Measurements from ENCODE around the gene SPTBN2.

The SPTBN2 gene
- long read RNA-seq, partial matches to known transcripts = 0 of 1 reads
- long read RNA-seq, other reads (novel, unspliced or antisense) = 1 of 1 reads

- no peak within 1 kb of the TSS for H3K4me3 ChIP-seq (replicated peaks; ENCODE audit: insufficient read depth, low read length)
- peaks cover 63% of the 10 kb centered on the region for H3K27me3 ChIP-seq (ENCODE audit: insufficient read depth, poor library complexity, severe bottlenecking)
- no peak for DNase-seq (ENCODE audit: low read depth in 1 of 2, low spot score in 1 of 2)
- H3K27ac ChIP-seq (replicated peaks) = no peak within 1 kb of the TSS
- TF ChIP-seq SPI1 (IDR thresholded peaks at IDR 0.05; ENCODE audit: borderline replicate concordance, low read depth) (no peak), CTCF (IDR thresholded peaks at IDR 0.05; ENCODE audit: insufficient read depth, low read length) (no peak), REST (IDR thresholded peaks at IDR 0.05; ENCODE audit: insufficient replicate concordance, low read depth) (no peak), POLR2AphosphoS5 (IDR thresholded peaks at IDR 0.05; ENCODE audit: low read depth) (no peak), GABPA (IDR thresholded peaks at IDR 0.05; ENCODE audit: low read depth) (no peak)
Observed at GRCh38 chr11:66728693-66729385, at the start of gene SPTBN2. Gene SPTBN2 (minus strand): TSS chr11:66729216. CDS start chr11:66721240, 7,976 bp downstream.

- no peak for DNase-seq (ENCODE audit: low read depth in 1 of 2, low spot score in 1 of 2)
- no peak for TF ChIP-seq CTCF (IDR thresholded peaks at IDR 0.05; ENCODE audit: insufficient read depth, low read length)
- no peak for TF ChIP-seq SPI1 (IDR thresholded peaks at IDR 0.05; ENCODE audit: borderline replicate concordance, low read depth)
- no peak for TF ChIP-seq POLR2AphosphoS5 (IDR thresholded peaks at IDR 0.05; ENCODE audit: low read depth)
- no peak for TF ChIP-seq GABPA (IDR thresholded peaks at IDR 0.05; ENCODE audit: low read depth)
- TF ChIP-seq REST (IDR thresholded peaks at IDR 0.05; ENCODE audit: insufficient replicate concordance, low read depth) = no peak
- no peak overlapping the region for H3K4me3 ChIP-seq (replicated peaks; ENCODE audit: insufficient read depth, low read length)
- no peak overlapping the region for H3K27ac ChIP-seq (replicated peaks)
- H3K27me3 ChIP-seq (ENCODE audit: insufficient read depth, poor library complexity, severe bottlenecking) = peaks cover 2% of the 10 kb centered on the region
Observed at GRCh38 chr11:66768818-66769217, 39.8 kb upstream of the SPTBN2 start.

GRCh38 chr11:66768088-66768521 is 39.1 kb upstream of the SPTBN2 start:
- Histone ChIP-seq H3K4me3 (replicated peaks; ENCODE audit: insufficient read depth, low read length) (no peak overlapping the region), H3K27ac (replicated peaks) (no peak overlapping the region), H3K27me3 (ENCODE audit: insufficient read depth, poor library complexity, severe bottlenecking) (peaks cover 2% of the 10 kb centered on the region)
- TF ChIP-seq GABPA (IDR thresholded peaks at IDR 0.05; ENCODE audit: low read depth) (no peak), REST (IDR thresholded peaks at IDR 0.05; ENCODE audit: insufficient replicate concordance, low read depth) (no peak), POLR2AphosphoS5 (IDR thresholded peaks at IDR 0.05; ENCODE audit: low read depth) (no peak), SPI1 (IDR thresholded peaks at IDR 0.05; ENCODE audit: borderline replicate concordance, low read depth) (no peak), CTCF (IDR thresholded peaks at IDR 0.05; ENCODE audit: insufficient read depth, low read length) (no peak)
- no peak for DNase-seq (ENCODE audit: low read depth in 1 of 2, low spot score in 1 of 2)

Data from HL-60 (cell line).